ENCODE data around the gene ICAM3. TPM values are rescaled to one million over a fixed set of nuclear protein-coding genes. Genes with fewer than 3 reads are reported as not detected.

ICAM3 gene
- total RNA-seq, 4 donors from 2014 or later, result 5.5 to 8.5 (median 5.8) TPM

DNA sequence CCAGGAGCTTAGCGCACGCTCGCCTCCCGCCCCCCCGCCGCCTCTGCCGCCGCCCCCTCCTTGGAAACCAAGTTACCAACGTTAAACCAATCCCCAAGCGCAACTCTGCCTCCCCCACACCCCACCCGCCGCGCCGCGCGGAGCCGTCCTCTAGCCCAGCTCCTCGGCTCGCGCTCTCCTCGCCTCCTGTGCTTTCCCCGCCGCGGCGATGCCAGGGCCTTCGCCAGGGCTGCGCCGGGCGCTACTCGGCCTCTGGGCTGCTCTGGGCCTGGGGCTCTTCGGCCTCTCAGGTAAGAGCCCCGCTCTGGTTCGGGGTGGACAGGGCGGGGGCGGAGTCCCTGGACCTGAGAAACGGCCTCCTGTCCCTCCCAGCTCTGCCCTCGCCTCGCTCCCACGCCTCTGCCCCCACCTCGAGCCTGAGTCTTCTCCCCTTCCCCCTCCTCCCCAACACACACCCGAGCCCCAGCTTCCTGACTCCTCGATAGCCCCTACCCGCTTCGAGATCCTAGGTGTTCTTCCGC lies 49.5 kb downstream of the ICAM3 start, which contains the start of gene ICAM5:
Gene ICAM5, plus strand, starts transcription at position 117 of the 521 bp plus-strand sequence. Its CDS starts 92 bp downstream, at position 209.
- Histone ChIP-seq H3K27me3 (peaks cover 45% of the 10 kb centered on the region), H3K9me3 (no peaks in the 10 kb centered on the region), H3K27ac (no peak within 1 kb of the TSS), H3K4me3 (replicated peaks in 1 of 3) (peak within 1 kb of the TSS in 1 of 3 donors; percentile 13), H3K4me1 (peaks cover 33 to 71% of the 10 kb centered on the region in 2 donors), H3K36me3 (peaks cover under 1 to 12% of the 10 kb centered on the region in 2 donors)
- TF ChIP-seq POLR2A (IDR thresholded peaks at IDR 0.05), result no peak
- TF ChIP-seq, protein P1, sequence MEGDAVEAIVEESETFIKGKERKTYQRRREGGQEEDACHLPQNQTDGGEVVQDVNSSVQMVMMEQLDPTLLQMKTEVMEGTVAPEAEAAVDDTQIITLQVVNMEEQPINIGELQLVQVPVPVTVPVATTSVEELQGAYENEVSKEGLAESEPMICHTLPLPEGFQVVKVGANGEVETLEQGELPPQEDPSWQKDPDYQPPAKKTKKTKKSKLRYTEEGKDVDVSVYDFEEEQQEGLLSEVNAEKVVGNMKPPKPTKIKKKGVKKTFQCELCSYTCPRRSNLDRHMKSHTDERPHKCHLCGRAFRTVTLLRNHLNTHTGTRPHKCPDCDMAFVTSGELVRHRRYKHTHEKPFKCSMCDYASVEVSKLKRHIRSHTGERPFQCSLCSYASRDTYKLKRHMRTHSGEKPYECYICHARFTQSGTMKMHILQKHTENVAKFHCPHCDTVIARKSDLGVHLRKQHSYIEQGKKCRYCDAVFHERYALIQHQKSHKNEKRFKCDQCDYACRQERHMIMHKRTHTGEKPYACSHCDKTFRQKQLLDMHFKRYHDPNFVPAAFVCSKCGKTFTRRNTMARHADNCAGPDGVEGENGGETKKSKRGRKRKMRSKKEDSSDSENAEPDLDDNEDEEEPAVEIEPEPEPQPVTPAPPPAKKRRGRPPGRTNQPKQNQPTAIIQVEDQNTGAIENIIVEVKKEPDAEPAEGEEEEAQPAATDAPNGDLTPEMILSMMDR (IDR thresholded peaks at IDR 0.05), result no peak
- intact Hi-C loops (cut with DNase I), result no loop called here
- 2 to 6% methylated on average over 5 to 8 of the region's 45 CpGs for WGBS, 2 donors
- no peak for DNase-seq

- no peaks in the 10 kb centered on the region for H3K9me3 ChIP-seq
- no peak overlapping the region for H3K27ac ChIP-seq
- TF ChIP-seq POLR2A (IDR thresholded peaks at IDR 0.05), result no peak
- TF ChIP-seq, protein P1 (IDR thresholded peaks at IDR 0.05), result no peak
- no peak for DNase-seq
- H3K4me3 ChIP-seq (replicated peaks in 1 of 3), result peak overlapping the region in 1 of 3 donors; percentile 13
- WGBS, 2 donors, result 2 to 4% methylated on average over 30 to 34 of the region's 50 CpGs
- H3K4me1 ChIP-seq, result peaks cover 33 to 67% of the 10 kb centered on the region in 2 donors
- intact Hi-C loops (cut with DNase I), result no loop called here
- peaks cover 6 to 18% of the 10 kb centered on the region in 2 donors for H3K36me3 ChIP-seq
- peaks cover 45% of the 10 kb centered on the region for H3K27me3 ChIP-seq
Measured at GRCh38 chr19:10289167-10289835, 50.1 kb downstream of the ICAM3 start.

DNA sequence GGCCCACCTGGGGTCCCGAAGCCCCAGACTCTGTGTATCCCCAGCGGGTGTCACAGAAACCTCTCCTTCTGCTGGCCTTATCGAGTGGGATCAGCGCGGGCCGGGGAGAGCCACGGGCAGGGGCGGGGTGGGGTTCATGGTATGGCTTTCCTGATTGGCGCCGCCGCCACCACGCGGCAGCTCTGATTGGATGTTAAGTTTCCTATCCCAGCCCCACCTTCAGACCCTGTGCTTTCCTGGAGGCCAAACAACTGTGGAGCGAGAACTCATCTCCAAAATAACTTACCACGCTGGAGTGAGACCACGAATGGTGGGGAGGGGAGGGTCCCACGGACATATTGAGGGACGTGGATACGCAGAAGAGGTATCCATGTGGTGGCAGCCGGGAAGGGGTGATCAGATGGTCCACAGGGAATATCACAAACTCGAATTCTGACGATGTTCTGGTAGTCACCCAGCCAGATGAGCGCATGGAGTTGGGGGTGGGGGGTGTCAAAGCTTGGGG lies 50.7 kb downstream of the ICAM3 start:
- no peak for TF ChIP-seq POLR2A (IDR thresholded peaks at IDR 0.05)
- TF ChIP-seq, protein P1 (IDR thresholded peaks at IDR 0.05), result no peak
- intact Hi-C loops (cut with DNase I), result no loop called here
- no peak overlapping the region for H3K4me3 ChIP-seq (replicated peaks in 1 of 3)
- H3K27me3 ChIP-seq, result peaks cover 42% of the 10 kb centered on the region
- 2 to 3% methylated on average over 14 to 23 of the region's 23 CpGs for WGBS, 2 donors
- H3K36me3 ChIP-seq, result peaks cover 6 to 18% of the 10 kb centered on the region in 2 donors
- no peak for DNase-seq
- peaks cover 33 to 67% of the 10 kb centered on the region in 2 donors for H3K4me1 ChIP-seq
- no peaks in the 10 kb centered on the region for H3K9me3 ChIP-seq
- no peak overlapping the region for H3K27ac ChIP-seq

DNA sequence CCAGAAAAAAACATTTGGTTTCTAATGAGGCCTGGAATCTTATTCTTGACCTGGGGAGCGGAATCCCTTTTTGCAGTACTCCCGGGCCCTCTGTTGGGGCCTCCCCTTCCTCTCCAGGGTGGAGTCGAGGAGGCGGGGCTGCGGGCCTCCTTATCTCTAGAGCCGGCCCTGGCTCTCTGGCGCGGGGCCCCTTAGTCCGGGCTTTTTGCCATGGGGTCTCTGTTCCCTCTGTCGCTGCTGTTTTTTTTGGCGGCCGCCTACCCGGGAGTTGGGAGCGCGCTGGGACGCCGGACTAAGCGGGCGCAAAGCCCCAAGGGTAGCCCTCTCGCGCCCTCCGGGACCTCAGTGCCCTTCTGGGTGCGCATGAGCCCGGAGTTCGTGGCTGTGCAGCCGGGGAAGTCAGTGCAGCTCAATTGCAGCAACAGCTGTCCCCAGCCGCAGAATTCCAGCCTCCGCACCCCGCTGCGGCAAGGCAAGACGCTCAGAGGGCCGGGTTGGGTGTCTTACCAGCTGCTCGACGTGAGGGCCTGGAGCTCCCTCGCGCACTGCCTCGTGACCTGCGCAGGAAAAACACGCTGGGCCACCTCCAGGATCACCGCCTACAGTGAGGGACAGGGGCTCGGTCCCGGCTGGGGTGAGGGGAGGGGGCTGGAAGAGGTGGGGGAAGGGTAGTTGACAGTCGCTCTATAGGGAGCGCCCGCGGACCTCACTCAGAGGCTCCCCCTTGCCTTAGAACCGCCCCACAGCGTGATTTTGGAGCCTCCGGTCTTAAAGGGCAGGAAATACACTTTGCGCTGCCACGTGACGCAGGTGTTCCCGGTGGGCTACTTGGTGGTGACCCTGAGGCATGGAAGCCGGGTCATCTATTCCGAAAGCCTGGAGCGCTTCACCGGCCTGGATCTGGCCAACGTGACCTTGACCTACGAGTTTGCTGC lies 52.4 kb downstream of the ICAM3 start, which contains the start of gene ICAM4:
Gene ICAM4, plus strand, starts transcription at position 153 of the 935 bp plus-strand sequence. Its CDS starts 58 bp downstream, at position 211.
- Histone ChIP-seq H3K27ac (no peak within 1 kb of the TSS), H3K4me1 (peaks cover 36 to 60% of the 10 kb centered on the region in 2 donors), H3K4me3 (replicated peaks in 1 of 3) (no peak within 1 kb of the TSS), H3K36me3 (peaks cover 6 to 18% of the 10 kb centered on the region in 2 donors), H3K9me3 (no peaks in the 10 kb centered on the region), H3K27me3 (peaks cover 27% of the 10 kb centered on the region)
- DNase-seq, result peak in 1 of 2 donors; percentile 41
- TF ChIP-seq, protein P1 (IDR thresholded peaks at IDR 0.05), result no peak
- TF ChIP-seq POLR2A (IDR thresholded peaks at IDR 0.05), result no peak
- 3 to 5% methylated on average over 33 to 34 of the region's 59 CpGs for WGBS, 2 donors
- intact Hi-C loops (cut with DNase I), result no loop called here

Data from thyroid gland (tissue), 4 donors.